Stomach (tissue), 4 donors: ENCODE measurements around the gene NOSTRIN.

Experiments used
- CTCF ChIP-seq, 7 experiments: fragments of 450-650 bp in 4 of 7; fragments of 200-600 bp in 3 of 7; sonication (generic) in 3 of 7; IDR thresholded peaks; one replicate each; pipeline ENCODE4 v1.5.1; 2016 to 2019; ENCODE audit warnings: antibody characterized with exemption in 7 of 7, control low read depth in 2 of 7, mild to moderate bottlenecking in 1 of 7
- EP300 ChIP-seq: sonication (generic); formaldehyde crosslinking; IDR thresholded peaks from one replicate; pipeline ENCODE4 v1.6.1; 2017; ENCODE audit warnings: antibody characterized with exemption
- POLR2A ChIP-seq, 4 donors: fragments of 450-650 bp; IDR thresholded peaks; one replicate each; pipeline ENCODE4 v1.6.1; 2016; ENCODE audit warnings: antibody characterized with exemption in 4 of 4, control low read depth in 2 of 4, mild to moderate bottlenecking in 1 of 4, moderate library complexity in 1 of 4
- POLR2AphosphoS5 ChIP-seq, 3 donors: sonication (generic); formaldehyde crosslinking; IDR thresholded peaks; one replicate each; pipeline ENCODE4 v1.6.1; 2016; ENCODE audit warnings: antibody characterized with exemption in 3 of 3

- TF ChIP-seq POLR2A (IDR thresholded peaks at IDR 0.05) (no peak), POLR2AphosphoS5 (IDR thresholded peaks at IDR 0.05) (no peak), CTCF (IDR thresholded peaks at IDR 0.05) (no peak), EP300 (no peak)
These were observed 95.0 kb downstream of the NOSTRIN start for GRCh38 chr2:168897449-168897848.
